Liver (tissue), 9 donors: Measurements from ENCODE around the gene CCDC97. TPM values are rescaled to one million over a fixed set of nuclear protein-coding genes. Genes with fewer than 3 reads are reported as not detected.

Experiments
- DNase-seq: peaks from one replicate; pipeline ENCODE4 v3.0.0-alpha.2; 2017; ENCODE audit warnings: low spot score
- H3K27ac ChIP-seq, 2 donors: one replicate each; pipeline ENCODE4 v1.7.0; 2013; ENCODE audit warnings: inconsistent platforms in 2 of 2, low read length in 2 of 2, control low read depth in 1 of 2, low read depth in 1 of 2, mild to moderate bottlenecking in 1 of 2
- H3K27me3 ChIP-seq, 4 donors: one replicate each; pipeline versions ENCODE4 v1.6.1 to v1.7.0; 2013; ENCODE audit warnings: low read length in 3 of 4, inconsistent platforms in 1 of 4, mild to moderate bottlenecking in 1 of 4, moderate library complexity in 1 of 4; ENCODE audit not compliant: control insufficient read depth in 4 of 4, insufficient read depth in 4 of 4
- H3K36me3 ChIP-seq, 4 donors: one replicate each; pipeline versions ENCODE4 v1.6.1 to v1.7.0; 2013; ENCODE audit warnings: low read length in 3 of 4, mild to moderate bottlenecking in 3 of 4, low read depth in 1 of 4, moderate library complexity in 1 of 4; ENCODE audit not compliant: control insufficient read depth in 4 of 4, insufficient read depth in 3 of 4
- H3K4me1 ChIP-seq, 4 donors: one replicate each; pipeline versions ENCODE4 v1.6.1 to v1.7.0; 2013; ENCODE audit warnings: low read length in 3 of 4, mild to moderate bottlenecking in 3 of 4, moderate library complexity in 1 of 4; ENCODE audit not compliant: control insufficient read depth in 4 of 4, insufficient read depth in 4 of 4
- H3K4me3 ChIP-seq, 3 donors: one replicate each; pipeline versions ENCODE4 v1.6.1 to v1.7.0; 2013; ENCODE audit warnings: low read length in 3 of 3, control low read depth in 1 of 3, low read depth in 1 of 3, mild to moderate bottlenecking in 1 of 3
- H3K9ac ChIP-seq, 2 donors: one replicate each; pipeline ENCODE4 v1.7.0; 2013; ENCODE audit warnings: low read length in 2 of 2, mild to moderate bottlenecking in 2 of 2, moderate library complexity in 2 of 2, control low read depth in 1 of 2, low read depth in 1 of 2
- H3K9me3 ChIP-seq, 4 donors: one replicate each; pipeline versions ENCODE4 v1.6.1 to v1.7.0; 2013; ENCODE audit warnings: low read length in 3 of 4; ENCODE audit not compliant: control insufficient read depth in 4 of 4
- CTCF ChIP-seq: fragments of 150-350 bp; IDR thresholded peaks from 2 replicates; pipeline ENCODE4 v1.5.1; 2017; ENCODE audit warnings: improper control_type of control experiment, low read depth, low read length; ENCODE audit not compliant: missing input control
- EGR1 ChIP-seq, 2 donors: IDR thresholded peaks; 2 replicates each; pipeline ENCODE4 v1.6.1; 2016 to 2018; ENCODE audit warnings: antibody characterized with exemption in 2 of 2, low read depth in 2 of 2
- FOXA1 ChIP-seq: IDR thresholded peaks from 2 replicates; pipeline ENCODE4 v1.6.1; 2016; ENCODE audit warnings: antibody characterized with exemption
- FOXA2 ChIP-seq: IDR thresholded peaks from 2 replicates; pipeline ENCODE4 v1.6.1; 2016; ENCODE audit warnings: antibody characterized with exemption
- GABPA ChIP-seq, 2 donors: IDR thresholded peaks in 1 of 2; conservative IDR thresholded peaks in 1 of 2; 2 replicates each; pipeline ENCODE4 v1.6.1; 2016; ENCODE audit warnings: antibody characterized with exemption in 2 of 2, mild to moderate bottlenecking in 1 of 2, moderate library complexity in 1 of 2
- HNF4A ChIP-seq, 2 donors: conservative IDR thresholded peaks; 2 replicates each; pipeline ENCODE4 v1.6.1; 2016; ENCODE audit warnings: antibody characterized with exemption in 2 of 2, mild to moderate bottlenecking in 2 of 2
- HNF4G ChIP-seq: IDR thresholded peaks from 2 replicates; pipeline ENCODE4 v1.6.1; 2016; ENCODE audit warnings: antibody characterized with exemption
- JUND ChIP-seq, 2 donors: IDR thresholded peaks; 2 replicates each; pipeline ENCODE4 v1.6.1; 2016; ENCODE audit warnings: antibody characterized with exemption in 2 of 2
- NR2F2 ChIP-seq: IDR thresholded peaks from 2 replicates; pipeline ENCODE4 v1.6.1; 2016; ENCODE audit warnings: antibody characterized with exemption
- RAD21 ChIP-seq, 2 donors: IDR thresholded peaks; 2 replicates each; pipeline ENCODE4 v1.6.1; 2016; ENCODE audit warnings: antibody characterized with exemption in 2 of 2, mild to moderate bottlenecking in 2 of 2
- RXRA ChIP-seq, 2 donors: IDR thresholded peaks; 2 replicates each; pipeline ENCODE4 v1.6.1; 2017 to 2018; ENCODE audit warnings: antibody characterized with exemption in 2 of 2, mild to moderate bottlenecking in 1 of 2
- SP1 ChIP-seq: IDR thresholded peaks from 2 replicates; pipeline ENCODE4 v1.6.1; 2018; ENCODE audit warnings: antibody characterized with exemption, mild to moderate bottlenecking
- YY1 ChIP-seq: IDR thresholded peaks from 2 replicates; pipeline ENCODE4 v1.6.1; 2016; ENCODE audit warnings: antibody characterized with exemption, mild to moderate bottlenecking
- WGBS: extraction: QIAGEN DNeasy Blood & Tissue Kit; methylation state at CpG from one replicate; pipeline ENCODE4 v1.1.7; 2013; 5-methylcytosine and 5-hydroxymethylcytosine counted together
- polyA plus RNA-seq, 2 donors: library from polyadenylated mRNA; stranded (reverse) in 1 of 2; unstranded in 1 of 2; fragments of 200-250 nt in 1 of 2; fragments of >200 nt in 1 of 2; fragmentation: Nextera tagmentation in 1 of 2; extraction: Ambion mirVana in 1 of 2; gene quantifications; one replicate each; pipeline versions ENCODE4 v1.2.1 to v1.2.3, GENCODE V29; 2013 to 2015
- total RNA-seq, 2 donors: library from RNA; depleted of rRNA; stranded (reverse); fragments of >200 nt; gene quantifications; one replicate each; pipeline ENCODE4 v1.2.3, GENCODE V29; 2014
- TF ChIP-seq, protein P1 (sequence below): IDR thresholded peaks from 2 replicates; pipeline ENCODE4 v1.6.1; 2016; ENCODE audit warnings: antibody characterized with exemption
- TF ChIP-seq, protein P2 (sequence below): IDR thresholded peaks from 2 replicates; pipeline ENCODE4 v1.6.1; 2016; ENCODE audit warnings: antibody characterized with exemption
- TF ChIP-seq, protein P3 (sequence below): IDR thresholded peaks from 2 replicates; pipeline ENCODE4 v1.6.1; 2016; ENCODE audit warnings: antibody characterized with exemption, mild to moderate bottlenecking
- TF ChIP-seq, protein P4 (sequence below): IDR thresholded peaks from 2 replicates; pipeline ENCODE4 v1.6.1; 2016; ENCODE audit warnings: antibody characterized with exemption
- donor health status: healthy.
- donor health status: healthy.
- donor health status: healthy.
- donor health status: healthy.
- donor health status: healthy.

The CCDC97 gene
- total and polyA plus RNA-seq, 4 donors: 3.8 to 5.7 (median 5.3) TPM

- peaks cover 36 to 89% (median 81%) of the 10 kb centered on the region in 4 donors for H3K36me3 ChIP-seq
- H3K9me3 ChIP-seq: no peaks in the 10 kb centered on the region
- no peaks in the 10 kb centered on the region for H3K27me3 ChIP-seq
- no peak overlapping the region for H3K27ac ChIP-seq
- H3K4me3 ChIP-seq: no peak overlapping the region
- WGBS: 95% methylated on average over 5 of the region's 5 CpGs
- no peak overlapping the region for H3K9ac ChIP-seq
- no peak for TF ChIP-seq EGR1 (IDR thresholded peaks at IDR 0.05; ENCODE audit: low read depth in 2 of 2)
- TF ChIP-seq YY1: no peak
- TF ChIP-seq RAD21 (IDR thresholded peaks at IDR 0.05): no peak
- TF ChIP-seq CTCF: no peak
- no peak for TF ChIP-seq SP1
- TF ChIP-seq NR2F2: no peak
- TF ChIP-seq, protein P1, sequence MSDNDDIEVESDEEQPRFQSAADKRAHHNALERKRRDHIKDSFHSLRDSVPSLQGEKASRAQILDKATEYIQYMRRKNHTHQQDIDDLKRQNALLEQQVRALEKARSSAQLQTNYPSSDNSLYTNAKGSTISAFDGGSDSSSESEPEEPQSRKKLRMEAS: no peak
- no peak for TF ChIP-seq GABPA (IDR thresholded peaks at IDR 0.05 in 1 of 2, conservative IDR thresholded peaks at IDR 0.05 in 1 of 2)
- H3K4me1 ChIP-seq: no peaks in the 10 kb centered on the region
- no peak for DNase-seq
These were observed 35.2 kb upstream of the CCDC97 start for GRCh38 chr19:41274802-41275201.

DNA sequence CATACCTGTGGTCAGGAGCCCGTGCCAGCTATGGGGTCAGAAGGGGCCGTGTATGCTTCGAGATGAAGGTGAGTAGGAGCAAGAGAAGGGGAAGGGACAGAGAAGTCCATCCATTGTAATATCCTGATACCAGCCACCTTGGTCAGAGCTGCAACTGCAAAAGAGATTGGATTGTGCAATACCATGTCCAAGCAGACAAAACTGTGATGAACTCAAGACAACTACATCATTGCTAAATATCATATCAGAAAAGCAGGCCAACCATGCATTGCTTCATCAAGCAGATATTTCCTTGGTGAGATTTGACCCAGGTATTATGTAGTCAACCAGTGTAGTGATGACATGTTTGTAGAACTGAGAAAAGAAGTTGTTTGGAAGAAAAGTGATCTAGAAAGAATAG is 33.7 kb upstream of the CCDC97 start:
- Histone ChIP-seq H3K9ac (no peak overlapping the region), H3K27ac (no peak overlapping the region), H3K4me1 (no peaks in the 10 kb centered on the region), H3K4me3 (no peak overlapping the region), H3K9me3 (no peaks in the 10 kb centered on the region), H3K36me3 (peaks cover 32 to 95% (median 88%) of the 10 kb centered on the region in 4 donors), H3K27me3 (no peaks in the 10 kb centered on the region)
- TF ChIP-seq, protein P2, sequence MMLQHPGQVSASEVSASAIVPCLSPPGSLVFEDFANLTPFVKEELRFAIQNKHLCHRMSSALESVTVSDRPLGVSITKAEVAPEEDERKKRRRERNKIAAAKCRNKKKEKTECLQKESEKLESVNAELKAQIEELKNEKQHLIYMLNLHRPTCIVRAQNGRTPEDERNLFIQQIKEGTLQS: no peak
- no peak for TF ChIP-seq NR2F2
- 73% methylated on average over 3 of the region's 3 CpGs for WGBS
- no peak for DNase-seq

- WGBS: 98% methylated on average over 2 of the region's 2 CpGs
- Histone ChIP-seq H3K9me3 (no peaks in the 10 kb centered on the region), H3K4me1 (no peaks in the 10 kb centered on the region), H3K4me3 (no peak overlapping the region), H3K36me3 (peaks cover 27 to 89% (median 79%) of the 10 kb centered on the region in 4 donors), H3K27ac (no peak overlapping the region), H3K27me3 (no peaks in the 10 kb centered on the region), H3K9ac (no peak overlapping the region)
- DNase-seq: no peak
- no peak for TF ChIP-seq HNF4G
- TF ChIP-seq SP1: no peak
- no peak for TF ChIP-seq RAD21 (IDR thresholded peaks at IDR 0.05)
- TF ChIP-seq HNF4A (conservative IDR thresholded peaks at IDR 0.05): no peak
- TF ChIP-seq, protein P1: no peak
- TF ChIP-seq, protein P3, sequence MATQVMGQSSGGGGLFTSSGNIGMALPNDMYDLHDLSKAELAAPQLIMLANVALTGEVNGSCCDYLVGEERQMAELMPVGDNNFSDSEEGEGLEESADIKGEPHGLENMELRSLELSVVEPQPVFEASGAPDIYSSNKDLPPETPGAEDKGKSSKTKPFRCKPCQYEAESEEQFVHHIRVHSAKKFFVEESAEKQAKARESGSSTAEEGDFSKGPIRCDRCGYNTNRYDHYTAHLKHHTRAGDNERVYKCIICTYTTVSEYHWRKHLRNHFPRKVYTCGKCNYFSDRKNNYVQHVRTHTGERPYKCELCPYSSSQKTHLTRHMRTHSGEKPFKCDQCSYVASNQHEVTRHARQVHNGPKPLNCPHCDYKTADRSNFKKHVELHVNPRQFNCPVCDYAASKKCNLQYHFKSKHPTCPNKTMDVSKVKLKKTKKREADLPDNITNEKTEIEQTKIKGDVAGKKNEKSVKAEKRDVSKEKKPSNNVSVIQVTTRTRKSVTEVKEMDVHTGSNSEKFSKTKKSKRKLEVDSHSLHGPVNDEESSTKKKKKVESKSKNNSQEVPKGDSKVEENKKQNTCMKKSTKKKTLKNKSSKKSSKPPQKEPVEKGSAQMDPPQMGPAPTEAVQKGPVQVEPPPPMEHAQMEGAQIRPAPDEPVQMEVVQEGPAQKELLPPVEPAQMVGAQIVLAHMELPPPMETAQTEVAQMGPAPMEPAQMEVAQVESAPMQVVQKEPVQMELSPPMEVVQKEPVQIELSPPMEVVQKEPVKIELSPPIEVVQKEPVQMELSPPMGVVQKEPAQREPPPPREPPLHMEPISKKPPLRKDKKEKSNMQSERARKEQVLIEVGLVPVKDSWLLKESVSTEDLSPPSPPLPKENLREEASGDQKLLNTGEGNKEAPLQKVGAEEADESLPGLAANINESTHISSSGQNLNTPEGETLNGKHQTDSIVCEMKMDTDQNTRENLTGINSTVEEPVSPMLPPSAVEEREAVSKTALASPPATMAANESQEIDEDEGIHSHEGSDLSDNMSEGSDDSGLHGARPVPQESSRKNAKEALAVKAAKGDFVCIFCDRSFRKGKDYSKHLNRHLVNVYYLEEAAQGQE: no peak
- no peak for TF ChIP-seq FOXA1
- TF ChIP-seq NR2F2: no peak
- TF ChIP-seq, protein P4, sequence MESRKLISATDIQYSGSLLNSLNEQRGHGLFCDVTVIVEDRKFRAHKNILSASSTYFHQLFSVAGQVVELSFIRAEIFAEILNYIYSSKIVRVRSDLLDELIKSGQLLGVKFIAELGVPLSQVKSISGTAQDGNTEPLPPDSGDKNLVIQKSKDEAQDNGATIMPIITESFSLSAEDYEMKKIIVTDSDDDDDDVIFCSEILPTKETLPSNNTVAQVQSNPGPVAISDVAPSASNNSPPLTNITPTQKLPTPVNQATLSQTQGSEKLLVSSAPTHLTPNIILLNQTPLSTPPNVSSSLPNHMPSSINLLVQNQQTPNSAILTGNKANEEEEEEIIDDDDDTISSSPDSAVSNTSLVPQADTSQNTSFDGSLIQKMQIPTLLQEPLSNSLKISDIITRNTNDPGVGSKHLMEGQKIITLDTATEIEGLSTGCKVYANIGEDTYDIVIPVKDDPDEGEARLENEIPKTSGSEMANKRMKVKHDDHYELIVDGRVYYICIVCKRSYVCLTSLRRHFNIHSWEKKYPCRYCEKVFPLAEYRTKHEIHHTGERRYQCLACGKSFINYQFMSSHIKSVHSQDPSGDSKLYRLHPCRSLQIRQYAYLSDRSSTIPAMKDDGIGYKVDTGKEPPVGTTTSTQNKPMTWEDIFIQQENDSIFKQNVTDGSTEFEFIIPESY: no peak
- TF ChIP-seq, protein P2: no peak
- TF ChIP-seq FOXA2: no peak
- no peak for TF ChIP-seq JUND (IDR thresholded peaks at IDR 0.05)
- no peak for TF ChIP-seq RXRA (IDR thresholded peaks at IDR 0.05)
- TF ChIP-seq YY1: no peak
- no peak for TF ChIP-seq GABPA (IDR thresholded peaks at IDR 0.05 in 1 of 2, conservative IDR thresholded peaks at IDR 0.05 in 1 of 2)
- no peak for TF ChIP-seq EGR1 (IDR thresholded peaks at IDR 0.05; ENCODE audit: low read depth in 2 of 2)
These were observed 31.5 kb upstream of the CCDC97 start for GRCh38 chr19:41278478-41278877.
